ENCODE data around the gene CLN3.

Gene CLN3

DNA sequence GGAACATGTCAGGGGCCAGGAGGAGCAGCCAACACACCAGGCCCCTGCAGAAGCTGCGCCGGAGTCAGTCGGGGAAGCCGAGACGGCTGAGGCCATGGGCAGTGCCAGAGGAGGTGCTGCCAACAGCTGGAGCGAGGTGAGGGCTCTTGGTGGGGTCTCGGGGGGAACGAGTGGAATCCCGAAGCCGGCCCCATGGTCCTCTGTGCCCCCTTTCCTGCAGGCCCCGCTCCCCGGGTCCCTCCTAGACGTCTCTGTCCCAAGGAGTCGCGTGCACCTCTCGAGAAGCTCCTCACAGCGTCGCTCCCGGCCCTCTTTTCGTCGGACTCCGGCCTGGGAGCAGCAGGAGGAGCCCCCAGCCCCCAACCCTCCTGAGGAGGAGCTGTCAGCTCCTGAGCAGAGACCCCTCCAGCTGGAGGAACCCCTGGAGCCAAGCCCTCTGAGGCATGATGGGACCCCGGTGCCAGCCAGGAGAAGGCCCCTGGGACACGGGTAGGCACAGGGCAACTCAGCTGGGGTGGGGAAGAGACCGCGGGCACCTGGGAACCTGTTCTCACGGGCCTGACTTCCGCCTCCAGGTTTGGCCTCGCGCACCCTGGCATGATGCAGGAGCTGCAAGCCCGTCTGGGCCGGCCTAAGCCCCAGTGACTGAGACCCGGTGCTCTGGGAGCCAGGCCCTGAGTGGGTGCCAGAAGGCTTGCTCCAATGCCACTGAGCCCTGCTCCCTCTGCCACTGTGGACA lies 6.2 kb upstream of the CLN3 start:
- TF ChIP-seq, protein P1, sequence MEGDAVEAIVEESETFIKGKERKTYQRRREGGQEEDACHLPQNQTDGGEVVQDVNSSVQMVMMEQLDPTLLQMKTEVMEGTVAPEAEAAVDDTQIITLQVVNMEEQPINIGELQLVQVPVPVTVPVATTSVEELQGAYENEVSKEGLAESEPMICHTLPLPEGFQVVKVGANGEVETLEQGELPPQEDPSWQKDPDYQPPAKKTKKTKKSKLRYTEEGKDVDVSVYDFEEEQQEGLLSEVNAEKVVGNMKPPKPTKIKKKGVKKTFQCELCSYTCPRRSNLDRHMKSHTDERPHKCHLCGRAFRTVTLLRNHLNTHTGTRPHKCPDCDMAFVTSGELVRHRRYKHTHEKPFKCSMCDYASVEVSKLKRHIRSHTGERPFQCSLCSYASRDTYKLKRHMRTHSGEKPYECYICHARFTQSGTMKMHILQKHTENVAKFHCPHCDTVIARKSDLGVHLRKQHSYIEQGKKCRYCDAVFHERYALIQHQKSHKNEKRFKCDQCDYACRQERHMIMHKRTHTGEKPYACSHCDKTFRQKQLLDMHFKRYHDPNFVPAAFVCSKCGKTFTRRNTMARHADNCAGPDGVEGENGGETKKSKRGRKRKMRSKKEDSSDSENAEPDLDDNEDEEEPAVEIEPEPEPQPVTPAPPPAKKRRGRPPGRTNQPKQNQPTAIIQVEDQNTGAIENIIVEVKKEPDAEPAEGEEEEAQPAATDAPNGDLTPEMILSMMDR (IDR thresholded peaks at IDR 0.05; ENCODE audit: control insufficient read depth, extremely low read depth, insufficient read depth) = no peak

DNA sequence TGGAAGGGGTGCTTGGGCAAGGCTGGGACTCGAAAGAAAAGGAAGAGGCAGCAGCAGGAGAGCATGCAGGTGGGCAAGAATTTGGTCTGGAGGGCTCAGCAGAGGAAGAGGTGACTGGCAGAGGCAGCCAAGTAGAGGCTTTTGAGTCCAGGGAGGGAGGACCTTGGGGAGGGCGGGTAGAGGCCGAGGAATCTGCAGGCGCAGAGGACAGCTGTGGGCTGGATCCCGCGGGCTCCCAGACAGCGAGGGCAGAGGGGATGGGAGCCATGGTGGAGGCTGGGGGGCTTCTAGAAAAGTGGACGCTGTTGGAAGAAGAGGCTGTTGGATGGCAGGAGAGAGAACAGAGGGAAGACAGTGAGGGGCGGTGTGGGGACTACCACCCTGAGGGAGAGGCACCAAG lies 5.5 kb upstream of the CLN3 start:
- TF ChIP-seq, protein P1 (IDR thresholded peaks at IDR 0.05; ENCODE audit: control insufficient read depth, extremely low read depth, insufficient read depth) = no peak
- H3K4me3 ChIP-seq (ENCODE audit: low read depth, low read length) = no peak overlapping the region
- DNase-seq (ENCODE audit: low read depth) = no peak

More for the DNA sequence above, 6.2 kb upstream of the CLN3 start:
- DNase-seq (ENCODE audit: low read depth) = no peak
- H3K4me3 ChIP-seq (ENCODE audit: low read depth, low read length) = no peak overlapping the region

DNA sequence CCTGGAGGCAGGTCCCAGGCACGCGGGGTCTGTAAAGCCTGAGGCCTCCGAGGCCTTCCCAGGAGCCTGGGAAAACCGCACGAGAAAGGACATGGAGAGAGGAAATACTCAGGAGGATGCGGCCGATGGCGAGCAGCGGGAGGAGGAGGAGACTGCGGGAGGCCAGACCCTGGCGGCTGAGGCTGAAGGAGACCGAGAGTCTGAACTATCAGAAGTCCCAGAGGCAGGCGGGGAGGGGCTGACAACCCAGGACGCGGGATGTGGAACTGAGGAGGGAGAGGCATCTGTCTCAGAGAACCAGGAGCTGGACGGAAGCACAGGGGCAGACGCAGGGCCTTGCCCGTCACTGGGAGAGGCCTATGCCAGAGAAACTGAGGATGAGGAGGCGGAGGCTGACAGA lies 5.0 kb upstream of the CLN3 start:
- TF ChIP-seq, protein P1 (IDR thresholded peaks at IDR 0.05; ENCODE audit: control insufficient read depth, extremely low read depth, insufficient read depth) = no peak
- no peak for DNase-seq (ENCODE audit: low read depth)
- H3K4me3 ChIP-seq (ENCODE audit: low read depth, low read length) = no peak overlapping the region

DNA sequence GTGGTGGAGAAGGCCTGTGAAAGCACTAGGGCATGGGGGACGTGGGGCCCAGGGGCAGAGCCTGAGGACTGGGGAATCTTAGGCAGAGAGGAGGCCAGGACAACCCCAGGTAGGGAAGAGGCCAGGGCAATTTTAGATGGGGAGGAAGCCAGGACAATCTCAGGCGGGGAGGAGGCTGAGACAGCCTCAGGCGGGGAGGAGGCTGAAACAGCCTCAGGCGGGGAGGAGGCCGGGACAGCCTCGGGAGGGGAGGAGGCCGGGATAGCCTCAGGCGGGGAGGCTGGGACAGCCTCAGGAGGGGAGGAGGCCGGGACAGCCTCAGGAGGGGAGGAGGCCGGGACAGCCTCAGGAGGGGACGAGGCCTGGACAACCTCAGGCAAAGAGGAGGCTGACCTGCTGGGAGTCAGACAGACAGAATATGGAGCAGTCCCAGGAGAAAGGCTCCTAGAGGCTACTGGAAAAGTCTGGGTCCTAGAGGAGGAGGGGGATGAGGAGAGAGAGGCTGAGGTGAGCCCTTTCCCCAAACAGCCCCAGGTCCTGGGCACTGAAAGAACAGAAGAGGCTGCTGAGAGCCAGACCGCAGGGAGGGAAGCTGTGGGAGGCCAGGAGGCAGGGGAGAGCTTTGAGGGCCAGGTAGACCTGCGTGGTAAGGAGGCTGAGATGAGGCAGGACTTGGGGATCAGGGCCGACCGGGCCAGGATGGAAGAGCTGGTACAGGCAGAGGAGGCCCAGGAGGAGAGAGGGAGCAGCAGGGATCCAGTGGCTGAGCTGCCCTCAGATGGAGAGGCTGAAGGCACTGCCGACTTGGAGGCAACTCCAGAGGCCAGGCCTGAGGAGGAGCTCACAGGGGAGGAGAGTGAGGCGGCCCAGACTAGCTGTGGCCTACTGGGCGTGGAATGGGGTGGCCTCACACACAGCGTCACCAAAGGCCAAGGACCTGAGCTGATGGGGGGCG lies 4.2 kb upstream of the CLN3 start:
- no peak overlapping the region for H3K4me3 ChIP-seq (ENCODE audit: low read depth, low read length)
- TF ChIP-seq, protein P1 (IDR thresholded peaks at IDR 0.05; ENCODE audit: control insufficient read depth, extremely low read depth, insufficient read depth) = no peak
- DNase-seq (ENCODE audit: low read depth) = no peak

DNA sequence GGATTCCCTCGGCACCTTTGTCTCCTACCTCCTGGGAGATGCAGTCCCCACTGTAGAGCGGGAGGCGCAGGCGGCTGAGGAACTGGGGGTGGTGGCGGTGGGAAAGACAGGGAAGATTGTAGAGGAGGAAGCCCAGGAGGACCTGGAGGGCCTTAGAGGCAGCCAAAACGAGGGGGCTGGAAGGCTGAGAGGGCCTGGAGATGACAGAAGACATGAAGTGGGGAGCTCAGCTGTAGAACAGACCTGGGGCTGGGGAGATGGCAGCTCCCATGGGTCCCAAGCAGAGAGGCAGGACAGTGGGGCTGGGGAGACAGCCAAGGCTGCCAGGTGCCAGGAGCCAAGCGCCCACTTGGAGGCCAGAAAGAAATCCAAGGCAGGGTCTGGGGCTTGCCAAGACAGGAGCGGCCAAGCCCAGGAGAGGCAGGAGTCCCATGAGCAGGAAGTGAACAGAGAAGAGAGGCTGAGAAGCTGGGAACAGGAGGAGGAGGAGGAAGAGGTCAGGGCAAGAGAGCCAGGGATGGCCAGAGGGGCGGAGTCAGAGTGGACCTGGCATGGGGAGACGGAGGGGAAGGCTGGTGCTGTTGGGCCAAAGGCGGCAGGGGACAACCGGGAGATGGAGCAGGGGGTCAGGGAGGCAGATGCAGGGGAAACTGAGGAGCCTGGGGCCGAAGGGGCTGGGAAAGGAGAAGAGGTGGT lies 3.4 kb upstream of the CLN3 start:
- TF ChIP-seq, protein P1 (IDR thresholded peaks at IDR 0.05; ENCODE audit: control insufficient read depth, extremely low read depth, insufficient read depth) = no peak
- no peak overlapping the region for H3K4me3 ChIP-seq (ENCODE audit: low read depth, low read length)
- no peak for DNase-seq (ENCODE audit: low read depth)

DNA sequence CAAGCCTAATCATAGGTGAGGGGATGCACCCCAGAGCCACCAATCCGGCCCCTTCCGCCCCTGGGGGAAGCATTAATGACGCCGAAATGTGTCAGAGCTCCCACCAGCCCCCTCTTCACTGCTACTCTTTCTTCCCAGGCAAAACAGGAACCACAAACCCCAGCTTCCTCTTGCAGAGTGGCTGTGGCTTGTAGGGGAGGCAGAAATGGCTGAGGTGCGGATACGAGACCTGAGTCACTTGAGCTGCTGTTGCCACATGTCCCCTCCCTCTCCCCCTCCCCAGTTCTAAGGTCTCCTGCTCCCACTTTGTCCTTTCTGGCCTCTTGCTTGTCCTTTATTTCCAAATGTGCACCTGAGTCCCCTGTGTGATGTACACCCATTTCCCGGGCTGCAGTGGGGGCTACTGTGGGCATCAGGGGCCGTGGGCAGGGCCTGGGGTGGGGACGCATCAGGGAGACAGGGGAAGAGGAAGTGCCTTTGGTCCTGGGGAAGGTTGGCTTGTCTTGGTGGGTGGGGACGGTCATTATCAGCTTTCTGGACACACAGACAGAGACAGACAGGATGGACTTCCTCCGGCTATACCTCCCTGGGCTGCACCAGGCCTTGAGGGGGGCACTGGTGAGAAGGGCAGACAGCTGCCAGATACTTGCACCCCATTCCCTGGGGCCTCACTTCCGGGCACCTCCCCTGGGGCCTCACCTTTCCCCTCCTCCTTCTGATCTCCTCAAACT lies 2.4 kb upstream of the CLN3 start, which contains the start of gene APOBR:
APOBR (plus strand) TSS at position 523 of the 731 bp plus-strand sequence; CDS start at position 562, 39 bp downstream.
- no peak within 1 kb of the TSS for H3K4me3 ChIP-seq (ENCODE audit: low read depth, low read length)
- TF ChIP-seq, protein P1 (IDR thresholded peaks at IDR 0.05; ENCODE audit: control insufficient read depth, extremely low read depth, insufficient read depth) = no peak
- no peak for DNase-seq (ENCODE audit: low read depth)

Data from LNCaP clone FGC (cell line).